ENCODE measurements around the gene LRGUK.
A peak's percentile ranks its signal among the peaks of the same experiment; 100 is the strongest.
"Not testable (repeated sequence)": the region's sequence is repeated elsewhere in the genome, so short reads cannot be mapped to it uniquely, and the experiment has no call there.

LRGUK gene

GRCh38 chr7:134211817-134212216 is 84.7 kb downstream of the LRGUK start:
- in situ Hi-C loops (cut with HindIII; ENCODE audit: low pct_ligation_motif_present, low sequenced_read_pairs) = no loop called here
- no peak overlapping the region for H3K27ac ChIP-seq
- no peak overlapping the region for H3K4me3 ChIP-seq (ENCODE audit: low read depth, low read length)
- TF ChIP-seq CTCF (IDR thresholded peaks at IDR 0.05; ENCODE audit: low read depth, low read length, missing control alignments) = no peak
- H3K36me3 ChIP-seq (replicated peaks) = no peaks in the 10 kb centered on the region
- no peak for DNase-seq
- H3K27me3 ChIP-seq (replicated peaks) = no peaks in the 10 kb centered on the region

- in situ Hi-C loops (cut with HindIII; ENCODE audit: low pct_ligation_motif_present, low sequenced_read_pairs) = no loop called here
- H3K27me3 ChIP-seq (replicated peaks) = no peaks in the 10 kb centered on the region
- no peak overlapping the region for H3K4me3 ChIP-seq (ENCODE audit: low read depth, low read length)
- H3K27ac ChIP-seq = no peak overlapping the region
- DNase-seq = peak; percentile 19
- H3K36me3 ChIP-seq (replicated peaks) = no peaks in the 10 kb centered on the region
- no peak for TF ChIP-seq CTCF (IDR thresholded peaks at IDR 0.05; ENCODE audit: low read depth, low read length, missing control alignments)
Observed at GRCh38 chr7:134212576-134213546, 85.7 kb downstream of the LRGUK start.

- Histone ChIP-seq H3K27ac (no peak overlapping the region), H3K4me3 (ENCODE audit: low read depth, low read length) (no peak overlapping the region), H3K27me3 (replicated peaks) (no peaks in the 10 kb centered on the region), H3K36me3 (replicated peaks) (no peaks in the 10 kb centered on the region)
- TF ChIP-seq CTCF (IDR thresholded peaks at IDR 0.05; ENCODE audit: low read depth, low read length, missing control alignments) = no peak
- no peak for DNase-seq
- in situ Hi-C loops (cut with HindIII; ENCODE audit: low pct_ligation_motif_present, low sequenced_read_pairs) = no loop called here
Observed at GRCh38 chr7:134220236-134220635, 93.1 kb downstream of the LRGUK start.

- H3K27me3 ChIP-seq (replicated peaks); H3K36me3 ChIP-seq (replicated peaks); DNase-seq; H3K27ac ChIP-seq; in situ Hi-C loops (cut with HindIII; ENCODE audit: low pct_ligation_motif_present, low sequenced_read_pairs); H3K4me3 ChIP-seq (ENCODE audit: low read depth, low read length): not testable (repeated sequence)
Observed at GRCh38 chr7:134231296-134231695, 104.2 kb downstream of the LRGUK start.

- Histone ChIP-seq H3K27ac (no peak overlapping the region), H3K27me3 (replicated peaks) (no peaks in the 10 kb centered on the region), H3K36me3 (replicated peaks) (no peaks in the 10 kb centered on the region), H3K4me3 (ENCODE audit: low read depth, low read length) (no peak overlapping the region)
- no peak for TF ChIP-seq CTCF (IDR thresholded peaks at IDR 0.05; ENCODE audit: low read depth, low read length, missing control alignments)
- no peak for DNase-seq
- in situ Hi-C loops (cut with HindIII; ENCODE audit: low pct_ligation_motif_present, low sequenced_read_pairs) = no loop called here
Observed at GRCh38 chr7:134234216-134234615, 107.1 kb downstream of the LRGUK start.

- Histone ChIP-seq H3K4me3 (ENCODE audit: low read depth, low read length) (no peak overlapping the region), H3K36me3 (replicated peaks) (no peaks in the 10 kb centered on the region), H3K27me3 (replicated peaks) (no peaks in the 10 kb centered on the region), H3K27ac (no peak overlapping the region)
- TF ChIP-seq CTCF (IDR thresholded peaks at IDR 0.05; ENCODE audit: low read depth, low read length, missing control alignments) = no peak
- in situ Hi-C loops (cut with HindIII; ENCODE audit: low pct_ligation_motif_present, low sequenced_read_pairs) = no loop called here
- no peak for DNase-seq
Observed at GRCh38 chr7:134245253-134245652, 118.1 kb downstream of the LRGUK start.
